Lung (tissue), 12 donors: ENCODE measurements around the gene STXBP3. TPM values are rescaled to one million over a fixed set of nuclear protein-coding genes. Genes with fewer than 3 reads are reported as not detected.

ENCODE experiments used
- ATAC-seq: fragments of 200-7000 bp; cut with Tn5 transposase; one replicate; pipeline ENCODE4 v1.9.1; 2020; ENCODE audit warnings: moderate number of reproducible peaks; ENCODE audit not compliant: insufficient read depth, low FRiP score
- DNase-seq, 3 donors: peaks; one replicate each; pipeline ENCODE4 v3.0.0-alpha.2; 2013 to 2017
- H3K27ac ChIP-seq, 2 donors: one replicate each; pipeline ENCODE4 v1.5.1; 2013; ENCODE audit warnings: mild to moderate bottlenecking in 2 of 2, moderate library complexity in 2 of 2, control low read depth in 1 of 2, inconsistent platforms in 1 of 2, low read depth in 1 of 2, low read length in 1 of 2
- H3K27me3 ChIP-seq, 3 donors: one replicate each; pipeline ENCODE4 v1.5.1; 2013; ENCODE audit warnings: low read length in 2 of 3; ENCODE audit not compliant: control insufficient read depth in 3 of 3, insufficient read depth in 3 of 3
- H3K36me3 ChIP-seq, 4 donors: one replicate each; pipeline ENCODE4 v1.5.1; 2013; ENCODE audit warnings: low read length in 4 of 4, mild to moderate bottlenecking in 1 of 4, moderate library complexity in 1 of 4; ENCODE audit not compliant: control insufficient read depth in 4 of 4, insufficient read depth in 4 of 4
- H3K4me1 ChIP-seq, 5 donors: one replicate each; pipeline ENCODE4 v1.5.1; 2013; ENCODE audit warnings: low read length in 5 of 5, mild to moderate bottlenecking in 2 of 5, moderate library complexity in 1 of 5; ENCODE audit not compliant: control insufficient read depth in 5 of 5, insufficient read depth in 5 of 5
- H3K4me3 ChIP-seq: one replicate; pipeline ENCODE4 v1.5.1; 2013; ENCODE audit warnings: mild to moderate bottlenecking, control low read depth, moderate library complexity
- H3K9ac ChIP-seq, 2 donors: one replicate each; pipeline ENCODE4 v1.5.1; 2013; ENCODE audit warnings: low read length in 2 of 2, control low read depth in 1 of 2; ENCODE audit not compliant: insufficient read depth in 1 of 2
- H3K9me3 ChIP-seq, 4 donors: one replicate each; pipeline ENCODE4 v1.5.1; 2013; ENCODE audit warnings: low read length in 3 of 4, mild to moderate bottlenecking in 1 of 4, moderate library complexity in 1 of 4; ENCODE audit not compliant: control insufficient read depth in 4 of 4, insufficient read depth in 3 of 4
- CTCF ChIP-seq: IDR thresholded peaks from 2 replicates; pipeline ENCODE4 v1.5.1; 2012; ENCODE audit warnings: mild to moderate bottlenecking; ENCODE audit errors: control extremely low read depth, extremely low read depth
- WGBS, 2 donors: extraction: QIAGEN DNeasy Blood & Tissue Kit; methylation state at CpG; one replicate each; pipeline ENCODE4 v1.1.7; 2013; 5-methylcytosine and 5-hydroxymethylcytosine counted together
- polyA plus RNA-seq, 2 donors: library from polyadenylated mRNA; stranded (reverse); fragments of 200-250 nt; gene quantifications; one replicate each; pipeline ENCODE4 v1.2.1, GENCODE V29; 2013
- total RNA-seq, 2 donors: library from RNA; depleted of rRNA in 1 of 2; stranded (reverse); fragments of >200 nt in 1 of 2; gene quantifications; one replicate each; pipeline ENCODE4 v1.2.1, GENCODE V29; 2014 to 2021
- donor health status: control.
- donor health status: control.
- donor health status: Bipolar disorder and iron deficiency.
- donor health status: healthy.
- donor health status: DM: yes; HTN: yes; CAD: no.

The STXBP3 gene
- total and polyA plus RNA-seq, 4 donors: 33.6 to 83.6 (median 40.0) TPM

GRCh38 chr1:108750476-108751181, 4.2 kb downstream of the STXBP3 start:
- Histone ChIP-seq H3K27ac (no peak overlapping the region), H3K4me3 (no peak overlapping the region), H3K9me3 (no peaks in the 10 kb centered on the region), H3K9ac (no peak overlapping the region), H3K36me3 (peaks cover 3 to 18% (median 11%) of the 10 kb centered on the region in 4 donors), H3K27me3 (no peaks in the 10 kb centered on the region), H3K4me1 (peaks cover 0 to 8% (median 4%) of the 10 kb centered on the region in 5 donors)
- ATAC-seq (no peak), DNase-seq (no peak)
- TF ChIP-seq CTCF: no peak
- 93 to 94% methylated on average over 1 of the region's 1 CpG for WGBS, 2 donors

- no peak for ATAC-seq
- no peak overlapping the region for H3K9ac ChIP-seq
- H3K4me1 ChIP-seq: peaks cover 0 to 8% (median 0%) of the 10 kb centered on the region in 5 donors
- no peak for DNase-seq
- no peaks in the 10 kb centered on the region for H3K9me3 ChIP-seq
- H3K4me3 ChIP-seq: no peak overlapping the region
- H3K27ac ChIP-seq: no peak overlapping the region
- no peaks in the 10 kb centered on the region for H3K27me3 ChIP-seq
- no peak for TF ChIP-seq CTCF
- WGBS, 2 donors: 79 to 81% methylated on average over 3 of the region's 3 CpGs
- H3K36me3 ChIP-seq: peaks cover 3 to 32% (median 11%) of the 10 kb centered on the region in 4 donors
These were observed 6.9 kb downstream of the STXBP3 start for GRCh38 chr1:108753363-108753762.

- H3K4me1 ChIP-seq: no peaks in the 10 kb centered on the region
- peaks cover 4 to 28% (median 10%) of the 10 kb centered on the region in 4 donors for H3K36me3 ChIP-seq
- no peak overlapping the region for H3K4me3 ChIP-seq
- no peaks in the 10 kb centered on the region for H3K27me3 ChIP-seq
- no peak overlapping the region for H3K27ac ChIP-seq
- DNase-seq (no peak), ATAC-seq (no peak)
- no peak overlapping the region for H3K9ac ChIP-seq
- H3K9me3 ChIP-seq: no peaks in the 10 kb centered on the region
- no peak for TF ChIP-seq CTCF
These were observed 12.3 kb downstream of the STXBP3 start for GRCh38 chr1:108758796-108759195.

GRCh38 chr1:108767115-108767514, 20.6 kb downstream of the STXBP3 start:
- Histone ChIP-seq H3K27ac (no peak overlapping the region), H3K27me3 (no peaks in the 10 kb centered on the region), H3K4me1 (no peaks in the 10 kb centered on the region), H3K36me3 (peaks cover 7 to 19% (median 14%) of the 10 kb centered on the region in 4 donors), H3K4me3 (no peak overlapping the region), H3K9ac (no peak overlapping the region), H3K9me3 (no peaks in the 10 kb centered on the region)
- ATAC-seq (no peak), DNase-seq (no peak)
- 43 to 45% methylated on average over 1 of the region's 1 CpG for WGBS, 2 donors
- TF ChIP-seq CTCF: no peak
